Measurements from ENCODE around the gene SPTLC3. TPM values are rescaled to one million over a fixed set of nuclear protein-coding genes. Genes with fewer than 3 reads are reported as not detected.
A peak's percentile ranks its signal among the peaks of the same experiment; 100 is the strongest.

The SPTLC3 gene
- total and polyA plus RNA-seq, 5 donors, result 4.2 to 16.9 (median 13.1) TPM

DNA sequence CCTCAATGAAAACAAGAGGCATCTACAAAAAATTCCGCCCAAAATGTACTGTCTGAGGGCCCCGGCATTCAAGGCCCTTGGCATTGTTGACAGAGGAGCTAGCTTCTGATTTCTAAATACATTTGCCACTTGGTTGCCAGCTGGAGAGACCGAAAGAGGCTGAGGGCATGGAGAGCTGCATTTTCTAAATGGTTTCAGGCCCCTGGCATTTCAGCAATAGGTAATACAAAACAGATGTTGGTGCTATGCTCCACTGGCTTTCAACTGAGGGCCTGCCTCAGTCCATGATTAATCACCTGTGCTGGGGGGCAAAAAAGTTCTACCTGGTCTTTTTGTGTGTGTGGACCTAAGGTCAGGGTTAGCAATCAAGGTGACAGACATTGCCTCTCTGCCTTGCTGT, 132.8 kb downstream of the SPTLC3 start:
- intact Hi-C loops (cut with DNase I), result no loop called here
- H3K27me3 ChIP-seq (ENCODE audit: control insufficient read depth, insufficient read depth), result no peaks in the 10 kb centered on the region
- no peak overlapping the region for H3K27ac ChIP-seq (ENCODE audit: low read length)
- ATAC-seq (no peak), DNase-seq (no peak)
- WGBS, result 85% methylated on average over 3 of the region's 3 CpGs
- H3K9me3 ChIP-seq (ENCODE audit: control insufficient read depth, low read length), result no peaks in the 10 kb centered on the region
- H3K4me1 ChIP-seq (ENCODE audit: control insufficient read depth, insufficient read depth, low read length), result no peaks in the 10 kb centered on the region
- H3K4me3 ChIP-seq (ENCODE audit: low read length), result no peak overlapping the region

DNA sequence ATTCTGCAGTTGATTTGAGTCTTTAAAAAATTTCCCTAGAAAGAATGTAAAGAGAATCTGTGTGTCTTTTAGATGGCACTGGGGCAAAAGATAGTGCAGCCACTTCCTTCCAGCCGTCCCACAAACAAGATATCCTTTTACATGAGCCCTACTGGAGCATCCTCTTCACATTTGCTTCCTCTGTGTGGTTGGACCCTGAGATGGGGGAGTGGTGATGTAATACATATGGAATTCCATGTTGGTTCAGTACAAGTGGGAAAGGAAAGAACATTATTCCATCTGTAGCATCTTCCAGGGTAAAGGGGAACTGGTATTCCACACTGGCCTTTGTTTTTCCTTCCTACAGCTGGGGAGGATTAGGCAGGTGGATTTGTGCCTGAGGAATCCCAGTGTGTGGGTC, 133.4 kb downstream of the SPTLC3 start:
- intact Hi-C loops (cut with DNase I), result no loop called here
- Histone ChIP-seq H3K4me1 (ENCODE audit: control insufficient read depth, insufficient read depth, low read length) (no peaks in the 10 kb centered on the region), H3K4me3 (ENCODE audit: low read length) (no peak overlapping the region), H3K9me3 (ENCODE audit: control insufficient read depth, low read length) (no peaks in the 10 kb centered on the region), H3K27me3 (ENCODE audit: control insufficient read depth, insufficient read depth) (no peaks in the 10 kb centered on the region), H3K27ac (ENCODE audit: low read length) (no peak overlapping the region)
- ATAC-seq (no peak), DNase-seq (no peak)
- WGBS, result 57% methylated on average over 1 of the region's 1 CpG

DNA sequence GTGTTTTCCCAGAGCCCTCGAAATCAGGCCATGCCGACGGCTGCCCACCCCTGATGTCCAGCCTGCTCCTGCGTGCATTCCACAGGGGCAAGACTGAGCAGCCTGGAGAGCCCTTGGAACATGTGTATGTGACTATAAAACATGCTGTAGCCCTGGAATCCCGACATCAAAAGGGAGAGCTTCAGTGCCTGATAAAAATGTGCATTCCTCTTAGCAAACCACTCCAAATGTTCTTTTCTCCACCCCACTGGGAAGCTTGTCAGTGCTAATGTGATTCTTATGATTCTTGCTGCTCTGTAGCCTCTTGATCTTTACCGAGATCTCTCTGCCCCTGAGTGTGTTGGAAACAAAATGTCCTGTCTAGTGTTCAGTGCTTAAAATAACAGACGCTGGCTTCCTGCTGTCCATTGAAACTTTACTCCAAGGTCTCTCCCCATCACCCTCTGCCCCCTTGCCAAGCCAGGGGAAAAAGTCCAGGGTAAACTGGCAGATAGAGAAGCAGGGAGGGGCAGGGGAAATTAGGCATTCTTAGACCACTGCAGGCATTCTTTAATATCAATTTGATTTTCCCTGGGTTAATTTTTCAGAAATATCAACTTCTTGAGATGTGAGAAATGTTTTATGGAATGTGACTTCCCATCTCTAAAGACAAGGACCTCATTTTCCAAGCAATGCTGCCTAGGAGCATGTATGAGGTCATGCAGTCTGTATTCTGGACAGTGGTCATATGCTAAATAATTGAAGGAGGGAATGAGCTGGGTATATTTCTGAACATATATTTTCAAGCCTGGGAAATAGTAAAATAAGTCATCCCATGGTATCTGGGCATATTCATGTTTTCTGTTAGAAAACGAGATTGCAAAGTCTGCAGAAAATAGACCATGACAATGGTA, 138.5 kb downstream of the SPTLC3 start:
- H3K4me1 ChIP-seq (ENCODE audit: control insufficient read depth, insufficient read depth, low read length), result peaks cover 2% of the 10 kb centered on the region
- H3K9me3 ChIP-seq (ENCODE audit: control insufficient read depth, low read length), result no peaks in the 10 kb centered on the region
- no peaks in the 10 kb centered on the region for H3K27me3 ChIP-seq (ENCODE audit: control insufficient read depth, insufficient read depth)
- DNase-seq (peak in 1 of 3 donors; percentile 60), ATAC-seq (peak; percentile 86 to 91)
- H3K4me3 ChIP-seq (ENCODE audit: low read length), result no peak overlapping the region
- peak overlapping the region; percentile 49 for H3K27ac ChIP-seq (ENCODE audit: low read length)
- intact Hi-C loops (cut with DNase I), result no loop called here
- WGBS, result 33% methylated on average over 8 of the region's 8 CpGs

DNA sequence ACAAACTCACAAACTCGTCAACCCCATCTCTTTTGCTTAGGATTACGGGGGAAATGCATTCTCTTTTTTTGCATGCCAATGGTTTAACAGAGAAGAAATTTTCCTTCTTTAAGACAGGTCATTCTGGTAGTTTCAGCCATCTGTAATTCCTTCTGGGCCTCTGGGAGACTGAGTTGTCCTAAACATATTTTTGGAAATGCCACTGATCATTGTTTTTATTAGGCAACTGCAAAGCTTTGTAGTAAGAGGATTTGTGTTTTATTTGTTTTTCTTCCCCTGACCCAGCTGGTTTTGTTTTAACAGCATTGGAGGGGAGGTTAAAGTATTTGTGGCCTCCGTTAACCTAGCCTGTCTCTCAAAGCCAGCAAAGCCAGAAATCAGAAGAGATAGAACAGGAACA, 139.2 kb downstream of the SPTLC3 start:
- no peaks in the 10 kb centered on the region for H3K9me3 ChIP-seq (ENCODE audit: control insufficient read depth, low read length)
- 81% methylated on average over 3 of the region's 3 CpGs for WGBS
- no peak overlapping the region for H3K4me3 ChIP-seq (ENCODE audit: low read length)
- intact Hi-C loops (cut with DNase I), result no loop called here
- peaks cover 2% of the 10 kb centered on the region for H3K4me1 ChIP-seq (ENCODE audit: control insufficient read depth, insufficient read depth, low read length)
- no peaks in the 10 kb centered on the region for H3K27me3 ChIP-seq (ENCODE audit: control insufficient read depth, insufficient read depth)
- H3K27ac ChIP-seq (ENCODE audit: low read length), result no peak overlapping the region
- DNase-seq (no peak), ATAC-seq (no peak)

DNA sequence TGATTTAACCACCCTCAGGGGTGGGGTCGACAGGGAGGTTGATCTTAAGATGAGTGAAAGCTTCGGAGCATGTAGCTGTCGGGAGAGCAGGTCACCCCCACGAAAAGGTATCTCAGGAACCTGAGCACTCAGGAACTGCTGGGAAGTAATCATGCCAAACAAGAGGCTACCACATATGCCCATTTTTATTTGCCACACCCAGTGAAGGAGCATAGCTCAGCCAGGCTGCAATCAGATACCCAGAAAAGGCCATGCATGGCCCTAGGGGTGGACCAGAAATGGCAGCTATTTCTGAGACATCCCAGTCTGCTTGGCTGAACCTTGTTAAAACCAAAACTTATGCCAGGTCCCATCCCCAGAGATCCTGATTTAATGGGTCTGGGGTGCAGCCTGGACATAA, 139.6 kb downstream of the SPTLC3 start:
- Histone ChIP-seq H3K27me3 (ENCODE audit: control insufficient read depth, insufficient read depth) (no peaks in the 10 kb centered on the region), H3K4me3 (ENCODE audit: low read length) (no peak overlapping the region), H3K4me1 (ENCODE audit: control insufficient read depth, insufficient read depth, low read length) (peaks cover 2% of the 10 kb centered on the region), H3K27ac (ENCODE audit: low read length) (no peak overlapping the region), H3K9me3 (ENCODE audit: control insufficient read depth, low read length) (no peaks in the 10 kb centered on the region)
- 69% methylated on average over 4 of the region's 4 CpGs for WGBS
- intact Hi-C loops (cut with DNase I), result no loop called here
- DNase-seq (no peak), ATAC-seq (no peak)

DNA sequence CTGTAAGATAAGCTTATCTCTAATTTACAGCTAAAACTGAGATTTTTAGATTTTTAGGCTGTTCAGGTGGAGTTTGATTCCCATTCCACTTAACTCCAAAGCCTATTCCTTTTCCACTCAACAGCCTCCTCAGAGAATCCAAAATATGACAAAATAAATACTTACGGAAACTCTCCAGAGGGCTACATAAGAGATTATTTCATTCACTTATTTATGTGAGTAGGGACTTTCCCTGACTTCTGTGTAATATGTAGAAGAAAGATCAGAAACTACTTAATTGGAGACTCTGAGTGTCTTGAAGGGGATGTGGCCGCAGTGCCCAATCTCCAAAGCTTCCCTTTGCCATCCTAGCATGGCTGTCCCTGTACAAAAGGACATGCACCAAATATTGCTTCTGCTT, 140.2 kb downstream of the SPTLC3 start:
- DNase-seq (no peak), ATAC-seq (no peak)
- WGBS, result 93% methylated on average over 2 of the region's 2 CpGs
- Histone ChIP-seq H3K27me3 (ENCODE audit: control insufficient read depth, insufficient read depth) (no peaks in the 10 kb centered on the region), H3K4me1 (ENCODE audit: control insufficient read depth, insufficient read depth, low read length) (peaks cover 2% of the 10 kb centered on the region), H3K27ac (ENCODE audit: low read length) (no peak overlapping the region), H3K9me3 (ENCODE audit: control insufficient read depth, low read length) (no peaks in the 10 kb centered on the region), H3K4me3 (ENCODE audit: low read length) (no peak overlapping the region)
- intact Hi-C loops (cut with DNase I), result no loop called here

DNA sequence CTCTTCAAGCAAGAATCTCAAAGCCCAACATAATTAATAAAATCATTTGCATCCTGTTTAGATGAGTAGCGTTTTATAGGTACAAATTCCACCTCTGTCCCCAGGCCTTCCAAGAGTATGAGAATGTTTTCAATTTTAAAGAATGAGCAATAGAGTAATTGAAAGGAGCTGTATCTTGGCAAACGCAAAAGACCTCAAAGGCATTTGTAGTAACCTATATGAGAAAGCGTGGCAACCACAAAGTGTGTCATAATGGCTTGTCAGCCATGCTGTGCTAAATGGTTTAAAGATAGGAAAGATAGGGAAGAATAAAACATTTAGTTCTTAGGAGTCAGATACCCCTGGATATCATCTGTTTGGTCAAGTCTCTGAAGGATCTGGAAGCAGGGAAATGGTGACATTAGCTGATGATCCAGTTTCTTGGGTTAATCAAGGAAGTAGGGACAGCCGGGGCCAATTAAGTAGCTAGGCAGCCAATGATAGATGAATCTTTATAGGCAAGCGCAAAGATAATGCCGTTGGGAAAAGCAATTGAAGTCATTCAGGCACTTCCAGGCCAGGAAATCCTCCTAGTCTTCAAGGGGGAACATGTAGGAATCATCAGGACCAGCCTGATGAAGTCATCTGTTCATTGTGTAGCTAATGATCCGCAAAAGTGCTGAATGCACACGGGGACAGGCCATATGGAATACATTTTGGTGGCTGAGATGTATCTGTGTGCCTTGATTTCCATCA, 140.8 kb downstream of the SPTLC3 start:
- intact Hi-C loops (cut with DNase I), result no loop called here
- no peak for ATAC-seq

DNA sequence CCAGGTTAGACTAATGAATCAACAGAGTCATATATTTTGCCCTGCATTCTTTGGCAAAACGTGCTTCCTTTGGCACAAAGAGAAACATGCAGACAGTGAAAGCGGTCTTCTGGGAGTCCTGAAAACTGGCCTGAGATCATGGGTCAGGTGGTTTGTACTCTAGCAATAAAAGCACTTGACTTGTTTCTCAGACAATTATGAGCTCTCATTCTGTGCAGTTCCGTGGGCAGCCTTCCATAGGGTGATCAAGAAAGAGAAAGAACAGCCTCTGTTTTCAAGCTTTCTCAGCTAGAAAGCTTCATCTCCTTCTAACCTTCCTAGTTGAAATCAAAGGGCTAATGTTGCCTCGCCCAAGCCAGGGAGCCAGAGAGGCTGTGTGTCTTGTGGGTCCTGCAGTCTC, 149.6 kb downstream of the SPTLC3 start:
- ATAC-seq (peak in 1 of 2 donors; percentile 38), DNase-seq (no peak)
- H3K9me3 ChIP-seq (ENCODE audit: control insufficient read depth, low read length), result no peaks in the 10 kb centered on the region
- 40% methylated on average over 4 of the region's 4 CpGs for WGBS
- peaks cover 5% of the 10 kb centered on the region for H3K4me1 ChIP-seq (ENCODE audit: control insufficient read depth, insufficient read depth, low read length)
- H3K27me3 ChIP-seq (ENCODE audit: control insufficient read depth, insufficient read depth), result no peaks in the 10 kb centered on the region
- intact Hi-C loops (cut with DNase I), result no loop called here
- no peak overlapping the region for H3K27ac ChIP-seq (ENCODE audit: low read length)
- H3K4me3 ChIP-seq (ENCODE audit: low read length), result no peak overlapping the region

More for the DNA sequence above, 140.8 kb downstream of the SPTLC3 start:
- peaks cover 2% of the 10 kb centered on the region for H3K4me1 ChIP-seq (ENCODE audit: control insufficient read depth, insufficient read depth, low read length)
- H3K27me3 ChIP-seq (ENCODE audit: control insufficient read depth, insufficient read depth), result no peaks in the 10 kb centered on the region
- 73% methylated on average over 8 of the region's 8 CpGs for WGBS
- no peak for DNase-seq
- no peak overlapping the region for H3K4me3 ChIP-seq (ENCODE audit: low read length)
- H3K9me3 ChIP-seq (ENCODE audit: control insufficient read depth, low read length), result no peaks in the 10 kb centered on the region
- no peak overlapping the region for H3K27ac ChIP-seq (ENCODE audit: low read length)

DNA sequence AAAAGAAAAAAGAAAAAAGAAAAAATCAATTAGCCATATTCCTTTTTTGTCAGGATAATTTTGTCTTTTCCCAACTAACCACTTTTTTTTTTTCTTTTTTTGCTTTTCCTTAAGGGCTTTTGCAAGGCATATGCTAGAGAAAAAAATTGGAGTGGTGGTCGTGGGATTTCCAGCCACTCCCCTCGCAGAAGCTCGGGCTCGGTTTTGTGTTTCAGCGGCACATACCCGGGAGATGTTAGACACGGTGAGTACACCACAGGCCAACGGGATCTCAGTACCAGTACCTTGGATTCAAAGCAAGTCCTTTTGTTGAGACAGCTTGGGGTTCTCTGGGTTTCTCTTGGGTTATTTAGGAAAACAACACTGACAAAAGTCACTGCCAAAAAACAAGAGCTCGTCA, 151.1 kb downstream of the SPTLC3 start:
- no peak for ATAC-seq
- H3K27ac ChIP-seq (ENCODE audit: low read length), result no peak overlapping the region
- WGBS, result 91% methylated on average over 9 of the region's 9 CpGs
- H3K4me1 ChIP-seq (ENCODE audit: control insufficient read depth, insufficient read depth, low read length), result peaks cover 5% of the 10 kb centered on the region
- H3K9me3 ChIP-seq (ENCODE audit: control insufficient read depth, low read length), result no peaks in the 10 kb centered on the region
- intact Hi-C loops (cut with DNase I), result no loop called here
- no peak overlapping the region for H3K4me3 ChIP-seq (ENCODE audit: low read length)
- DNase-seq, result no peak
- no peaks in the 10 kb centered on the region for H3K27me3 ChIP-seq (ENCODE audit: control insufficient read depth, insufficient read depth)

DNA sequence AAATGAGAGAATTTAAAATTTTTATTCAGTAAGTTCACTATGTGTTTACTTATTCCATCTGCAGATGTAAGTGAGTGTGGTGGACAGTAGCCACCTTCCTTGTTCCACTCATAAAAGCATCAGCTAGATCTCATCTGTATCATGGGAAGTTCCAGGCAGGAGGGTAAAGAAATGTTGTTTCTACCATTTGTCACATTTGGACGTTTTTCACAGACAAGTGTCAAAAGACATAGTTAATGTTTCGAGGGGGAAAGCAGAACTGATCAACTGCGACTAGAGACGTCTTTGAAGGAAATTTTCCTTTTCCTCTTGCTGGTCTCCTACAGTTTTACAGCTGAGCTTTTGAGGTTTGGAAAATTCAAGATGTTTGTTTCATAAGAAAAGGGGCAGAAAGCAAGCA, 156.4 kb downstream of the SPTLC3 start:
- DNase-seq (no peak), ATAC-seq (no peak)
- intact Hi-C loops (cut with DNase I), result no loop called here
- Histone ChIP-seq H3K4me3 (ENCODE audit: low read length) (no peak overlapping the region), H3K4me1 (ENCODE audit: control insufficient read depth, insufficient read depth, low read length) (no peaks in the 10 kb centered on the region), H3K27me3 (ENCODE audit: control insufficient read depth, insufficient read depth) (no peaks in the 10 kb centered on the region), H3K27ac (ENCODE audit: low read length) (no peak overlapping the region), H3K9me3 (ENCODE audit: control insufficient read depth, low read length) (no peaks in the 10 kb centered on the region)
- 66% methylated on average over 4 of the region's 4 CpGs for WGBS

DNA sequence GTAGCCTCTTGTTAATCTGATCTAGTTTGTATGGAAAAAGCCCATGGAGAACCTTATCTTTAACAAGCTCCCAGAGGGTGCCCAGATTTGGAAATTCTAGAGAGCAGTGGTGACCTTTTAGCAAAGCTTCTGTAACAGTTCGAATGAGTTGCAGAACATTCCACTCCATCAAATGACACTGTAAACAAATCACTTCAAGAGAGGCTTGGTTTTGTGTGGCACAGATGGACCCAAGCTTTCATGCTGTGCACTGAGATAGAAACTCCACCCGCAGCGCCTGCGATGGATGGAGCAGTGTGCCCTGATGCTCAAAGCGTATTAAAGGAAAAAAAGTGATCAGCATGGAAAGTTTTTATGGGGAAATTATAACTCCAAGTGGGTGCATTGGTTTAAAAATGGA, 157.2 kb downstream of the SPTLC3 start:
- Histone ChIP-seq H3K4me1 (ENCODE audit: control insufficient read depth, insufficient read depth, low read length) (no peaks in the 10 kb centered on the region), H3K9me3 (ENCODE audit: control insufficient read depth, low read length) (no peaks in the 10 kb centered on the region), H3K27ac (ENCODE audit: low read length) (no peak overlapping the region), H3K27me3 (ENCODE audit: control insufficient read depth, insufficient read depth) (no peaks in the 10 kb centered on the region), H3K4me3 (ENCODE audit: low read length) (no peak overlapping the region)
- ATAC-seq (no peak), DNase-seq (no peak)
- 65% methylated on average over 5 of the region's 5 CpGs for WGBS
- intact Hi-C loops (cut with DNase I), result no loop called here

Measured in right cardiac atrium (tissue), 5 donors.